Fibroblast of lung (primary cell): ENCODE measurements around the gene HAS3. TPM values are rescaled to one million over a fixed set of nuclear protein-coding genes. Genes with fewer than 3 reads are reported as not detected.

Experiments used
- DNase-seq, 2 donors: peaks; one replicate each; pipeline versions ENCODE4 v3.0.0 to v3.0.0-alpha.2; 2010; ENCODE audit warnings: low read depth in 2 of 2
- H2AFZ ChIP-seq: 2 replicates; pipeline ENCODE4 v1.5.1; 2012; ENCODE audit warnings: low read length, control low read depth, inconsistent platforms
- H3K27ac ChIP-seq: 2 replicates; pipeline ENCODE4 v1.5.1; 2011; ENCODE audit warnings: low read length, control low read depth; ENCODE audit not compliant: insufficient read depth
- H3K27me3 ChIP-seq: 2 replicates; pipeline ENCODE4 v1.5.1; 2011; ENCODE audit warnings: mild to moderate bottlenecking, low read length; ENCODE audit not compliant: control insufficient read depth, insufficient read depth
- H3K36me3 ChIP-seq: 2 replicates; pipeline ENCODE4 v1.5.1; 2011; ENCODE audit warnings: low read length; ENCODE audit not compliant: control insufficient read depth, insufficient read depth
- H3K4me1 ChIP-seq: 2 replicates; pipeline ENCODE4 v1.5.1; 2011; ENCODE audit warnings: low read length; ENCODE audit not compliant: control insufficient read depth, insufficient read depth; ENCODE audit errors: extremely low read depth
- H3K4me2 ChIP-seq: 2 replicates; pipeline ENCODE4 v1.5.1; 2011; ENCODE audit warnings: low read length, control low read depth; ENCODE audit not compliant: insufficient read depth; ENCODE audit errors: extremely low read depth
- H3K4me3 ChIP-seq, 4 experiments: fragments of 200-600 bp in 1 of 4; sonication (generic) in 1 of 4; replicated peaks in 1 of 4; 2 replicates each; pipeline ENCODE4 v1.5.1; 2011 to 2016; ENCODE audit warnings: low read length in 4 of 4, low read depth in 3 of 4, mild to moderate bottlenecking in 3 of 4, control low read depth in 2 of 4, inconsistent platforms in 1 of 4, mixed read lengths in 1 of 4; ENCODE audit not compliant: insufficient read depth in 1 of 4; ENCODE audit errors: control extremely low read depth in 1 of 4
- H3K79me2 ChIP-seq: 2 replicates; pipeline ENCODE4 v1.5.1; 2012; ENCODE audit warnings: mild to moderate bottlenecking, low read length, inconsistent platforms; ENCODE audit not compliant: control insufficient read depth, insufficient read depth
- H3K9ac ChIP-seq: 2 replicates; pipeline ENCODE4 v1.5.1; 2011; ENCODE audit warnings: mild to moderate bottlenecking, low read length, control low read depth; ENCODE audit not compliant: insufficient read depth
- H3K9me3 ChIP-seq: 2 replicates; pipeline ENCODE4 v1.5.1; 2012; ENCODE audit warnings: low read depth, low read length; ENCODE audit not compliant: control insufficient read depth, insufficient read depth
- H4K20me1 ChIP-seq: 2 replicates; pipeline ENCODE4 v1.5.1; 2011; ENCODE audit warnings: low read length; ENCODE audit not compliant: control insufficient read depth, insufficient read depth; ENCODE audit errors: extremely low read depth
- CTCF ChIP-seq, 2 donors: IDR thresholded peaks in 1 of 2; conservative IDR thresholded peaks in 1 of 2; 1 replicate in 1 of 2; 2 replicates in 1 of 2; pipeline ENCODE4 v1.5.1; 2011 to 2012; ENCODE audit warnings: low read length in 2 of 2, control low read depth in 1 of 2, inconsistent platforms in 1 of 2, low read depth in 1 of 2, mild to moderate bottlenecking in 1 of 2
- EZH2 ChIP-seq: IDR thresholded peaks from 2 replicates; pipeline ENCODE4 v1.5.1; 2012; ENCODE audit warnings: low read length, control low read depth, mild to moderate bottlenecking; ENCODE audit errors: missing control alignments
- polyA plus RNA-seq, 2 donors: library from polyadenylated mRNA; depleted of rRNA in 1 of 2; stranded (reverse) in 1 of 2; unstranded in 1 of 2; fragments of >200 nt; gene quantifications; 2 replicates each; pipeline ENCODE4 v1.2.1, GENCODE V29; 2011 to 2012; ENCODE audit warnings: missing spikeins in 1 of 2
- total RNA-seq: library from RNA; depleted of rRNA; stranded (reverse); fragments of >200 nt; gene quantifications from 2 replicates; pipeline ENCODE4 v1.2.1, GENCODE V29; 2014

Gene HAS3
- total and polyA plus RNA-seq, 2 donors (not counting 1 experiment from before 2014, with no cell fraction given), result 0.27 to 0.33 TPM

GRCh38 chr16:69130461-69130860 lies 25.0 kb downstream of the HAS3 start:
- Histone ChIP-seq H3K27me3 (no peaks in the 10 kb centered on the region), H3K9me3 (no peaks in the 10 kb centered on the region), H2AFZ (no peak overlapping the region), H3K9ac (no peak overlapping the region), H4K20me1 (no peaks in the 10 kb centered on the region), H3K36me3 (no peaks in the 10 kb centered on the region), H3K79me2 (peaks cover 85% of the 10 kb centered on the region), H3K4me3 (peak overlapping the region in 3 of 4 experiments; percentile 60 to 99 (median 98)), H3K27ac (no peak overlapping the region), H3K4me2 (peak overlapping the region; percentile 44), H3K4me1 (peaks cover 2% of the 10 kb centered on the region)
- TF ChIP-seq EZH2 (no peak), CTCF (conservative IDR thresholded peaks at IDR 0.05 in 1 of 2, IDR thresholded peaks at IDR 0.05 in 1 of 2; ENCODE audit: low read depth in 1 of 2, low read length in 2 of 2) (no peak)
- no peak for DNase-seq

GRCh38 chr16:69131167-69131838 lies 25.9 kb downstream of the HAS3 start:
- no peaks in the 10 kb centered on the region for H3K27me3 ChIP-seq
- peak overlapping the region; percentile 46 to 99 (median 79) for H3K4me3 ChIP-seq
- peak overlapping the region; percentile 44 for H3K4me2 ChIP-seq
- TF ChIP-seq EZH2, result no peak
- no peak for TF ChIP-seq CTCF (conservative IDR thresholded peaks at IDR 0.05 in 1 of 2, IDR thresholded peaks at IDR 0.05 in 1 of 2; ENCODE audit: low read depth in 1 of 2, low read length in 2 of 2)
- H3K27ac ChIP-seq, result peak overlapping the region; percentile 75
- peaks cover 2% of the 10 kb centered on the region for H3K4me1 ChIP-seq
- H3K9me3 ChIP-seq, result no peaks in the 10 kb centered on the region
- DNase-seq, result peak; percentile 38 to 40
- peaks cover 87% of the 10 kb centered on the region for H3K79me2 ChIP-seq
- no peaks in the 10 kb centered on the region for H3K36me3 ChIP-seq
- no peaks in the 10 kb centered on the region for H4K20me1 ChIP-seq
- H2AFZ ChIP-seq, result no peak overlapping the region
- peak overlapping the region; percentile 79 for H3K9ac ChIP-seq

- H3K9me3 ChIP-seq, result no peaks in the 10 kb centered on the region
- no peak overlapping the region for H2AFZ ChIP-seq
Observed at GRCh38 chr16:69131839-69132423, 26.5 kb downstream of the HAS3 start.

More at GRCh38 chr16:69131839-69132423, 26.5 kb downstream of the HAS3 start:
- no peaks in the 10 kb centered on the region for H3K27me3 ChIP-seq
- H3K27ac ChIP-seq, result peak overlapping the region; percentile 82
- DNase-seq, result peak; percentile 78 to 81
- peaks cover 3% of the 10 kb centered on the region for H3K36me3 ChIP-seq
- no peaks in the 10 kb centered on the region for H4K20me1 ChIP-seq
- H3K9ac ChIP-seq, result peak overlapping the region; percentile 90
- H3K4me2 ChIP-seq, result peak overlapping the region; percentile 6
- peaks cover 2% of the 10 kb centered on the region for H3K4me1 ChIP-seq
- H3K4me3 ChIP-seq, result peak overlapping the region; percentile 46 to 99 (median 94)
- TF ChIP-seq EZH2, result no peak
- no peak for TF ChIP-seq CTCF (conservative IDR thresholded peaks at IDR 0.05 in 1 of 2, IDR thresholded peaks at IDR 0.05 in 1 of 2; ENCODE audit: low read depth in 1 of 2, low read length in 2 of 2)
- peaks cover 86% of the 10 kb centered on the region for H3K79me2 ChIP-seq
